Fibroblast of the conjunctiva (primary cell): Measurements from ENCODE around the gene LMX1B.

Source experiments
- DNase-seq: peaks from one replicate; pipeline ENCODE4 v3.0.0-alpha.2; 2010; ENCODE audit warnings: low read depth

LMX1B gene

DNA sequence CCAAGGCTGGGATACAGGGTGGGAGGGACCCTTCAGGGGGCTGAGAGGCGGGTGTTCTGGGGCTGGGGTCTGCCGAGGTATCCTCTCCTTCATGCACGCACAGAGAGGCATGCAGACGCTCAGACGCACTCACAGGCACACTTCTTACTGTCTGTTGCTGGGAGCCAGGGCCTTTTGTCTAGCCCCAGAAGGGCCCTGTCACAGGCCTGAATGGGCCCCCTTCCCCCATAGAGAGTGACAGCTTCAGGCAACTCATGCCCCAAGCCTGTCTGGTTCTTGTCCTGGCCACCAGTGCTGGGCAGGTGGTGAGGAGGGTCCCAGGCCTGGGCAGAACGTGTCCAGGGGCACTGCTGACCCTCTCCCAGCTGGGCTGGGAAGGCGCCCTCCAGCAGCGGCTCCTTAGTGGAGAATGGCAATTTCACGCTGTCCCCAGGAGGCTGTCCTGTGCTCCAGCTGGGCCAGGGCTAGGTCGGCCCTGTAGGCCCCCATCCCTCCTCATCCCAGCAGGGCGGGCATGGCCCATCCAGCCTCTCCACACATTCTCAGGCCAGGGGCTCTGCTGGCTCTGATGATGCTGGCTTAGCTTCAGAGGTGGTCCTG is 45.3 kb downstream of the LMX1B start:
- DNase-seq: no peak

DNA sequence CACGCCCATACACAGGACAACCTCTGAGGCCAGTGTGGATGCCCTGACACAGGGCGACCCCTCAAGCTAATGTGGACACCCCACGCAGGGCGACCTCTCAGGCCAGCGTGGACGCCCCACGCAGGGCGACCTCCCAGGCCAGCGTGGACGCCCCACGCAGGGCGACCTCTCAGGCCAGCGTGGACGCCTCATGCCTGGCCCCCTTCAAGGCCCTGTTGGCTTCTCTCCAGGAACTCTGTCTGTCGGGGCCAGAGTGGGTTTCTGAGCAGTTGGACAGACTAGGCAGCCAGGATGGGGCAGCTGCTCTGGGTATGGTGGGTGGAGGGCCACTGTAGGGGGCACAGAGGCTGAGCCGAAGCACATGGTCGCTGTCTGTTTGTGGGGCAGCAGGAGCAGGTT is 47.4 kb downstream of the LMX1B start:
- no peak for DNase-seq

DNA sequence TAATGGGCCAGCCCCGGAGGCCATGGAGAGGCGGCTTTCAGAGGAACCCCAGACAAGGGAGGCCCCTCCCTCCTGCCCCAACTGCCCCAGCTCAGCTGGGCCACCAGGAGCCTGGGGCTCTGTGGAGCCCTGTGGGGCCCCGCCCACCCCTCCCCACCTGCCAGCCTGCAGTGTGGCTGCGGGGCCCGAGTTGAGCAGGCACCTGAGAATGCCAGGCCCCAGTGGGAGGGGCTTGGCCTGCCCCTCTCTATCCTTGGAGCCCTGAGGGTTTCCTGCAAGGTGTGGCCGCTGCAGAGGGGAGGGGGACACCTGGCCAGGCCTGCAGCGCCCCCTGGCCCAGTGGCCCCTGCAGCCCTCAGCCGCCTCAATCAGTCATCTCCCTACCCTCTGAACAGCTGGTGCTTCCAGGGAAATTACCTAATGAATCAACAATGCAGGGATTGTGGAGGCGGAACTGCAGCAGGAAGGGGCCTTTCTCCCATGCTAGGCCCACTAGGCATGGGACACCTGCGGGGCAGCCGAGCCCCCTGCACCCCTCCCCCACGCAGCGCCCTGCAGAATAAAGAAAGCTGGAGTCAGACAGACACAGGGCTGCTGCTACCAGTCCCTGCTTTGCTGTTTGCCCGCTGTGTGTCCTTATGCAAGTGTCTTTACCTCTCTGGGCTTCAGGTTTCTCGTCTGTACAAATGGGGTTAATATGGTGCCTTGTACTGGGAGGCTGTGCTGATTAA is 48.0 kb downstream of the LMX1B start:
- DNase-seq: no peak

DNA sequence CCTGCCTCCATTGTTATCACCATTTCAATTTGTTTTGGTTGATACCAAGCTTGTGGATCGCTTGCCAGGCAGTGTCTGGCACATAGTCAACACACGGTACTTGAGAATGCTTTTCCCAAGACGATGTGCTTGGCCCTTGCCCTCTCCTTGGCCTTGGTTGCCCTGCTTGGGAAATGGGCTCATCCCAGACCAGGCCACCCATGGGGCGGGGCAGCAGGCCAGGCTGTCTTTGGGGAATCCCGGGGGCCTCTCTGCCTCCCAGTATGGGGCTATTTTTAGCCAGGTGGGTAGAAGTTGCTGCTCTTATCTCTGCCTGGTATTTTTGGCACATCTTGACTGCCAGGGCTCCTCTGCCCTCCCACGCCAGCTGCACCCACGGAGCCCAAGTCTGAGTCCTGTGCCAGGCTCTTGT is 49.9 kb downstream of the LMX1B start:
- DNase-seq: no peak

DNA sequence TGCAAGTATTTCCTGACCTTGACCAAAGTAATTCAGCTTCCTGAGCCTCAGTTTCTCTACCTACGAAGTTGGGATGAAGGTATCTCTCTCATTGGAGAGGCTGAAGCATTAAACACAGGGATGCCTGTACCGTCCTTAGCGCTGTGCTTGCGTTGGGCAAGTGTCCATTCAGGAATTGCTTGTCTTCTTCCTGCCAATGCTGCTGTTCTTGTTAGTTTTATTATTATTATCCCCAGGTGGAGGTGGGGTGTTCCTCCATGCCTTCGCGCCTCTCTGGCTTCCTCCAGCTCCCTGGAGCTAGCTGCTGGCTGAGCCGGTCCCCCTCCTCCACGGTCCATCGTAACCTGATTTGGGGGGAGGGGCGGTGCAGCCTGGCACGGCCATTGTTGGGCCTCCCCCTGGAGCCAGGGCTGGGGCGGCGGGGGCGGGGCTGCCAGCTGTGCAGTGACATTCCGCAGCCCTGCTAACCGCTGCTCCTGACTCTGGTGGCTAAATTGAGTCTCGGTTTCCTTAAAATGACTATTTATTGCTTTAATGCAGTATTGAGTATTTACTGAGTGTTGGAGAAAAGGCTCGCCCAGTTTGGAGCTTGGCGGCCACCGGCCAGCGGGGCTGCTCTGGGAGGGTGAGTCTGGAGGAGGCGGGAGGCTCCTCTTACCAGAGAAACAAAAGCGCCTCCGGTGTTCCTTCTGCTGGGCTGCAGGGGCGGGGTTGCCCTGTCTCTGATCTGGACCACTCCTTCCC is 51.3 kb downstream of the LMX1B start:
- no peak for DNase-seq

DNA sequence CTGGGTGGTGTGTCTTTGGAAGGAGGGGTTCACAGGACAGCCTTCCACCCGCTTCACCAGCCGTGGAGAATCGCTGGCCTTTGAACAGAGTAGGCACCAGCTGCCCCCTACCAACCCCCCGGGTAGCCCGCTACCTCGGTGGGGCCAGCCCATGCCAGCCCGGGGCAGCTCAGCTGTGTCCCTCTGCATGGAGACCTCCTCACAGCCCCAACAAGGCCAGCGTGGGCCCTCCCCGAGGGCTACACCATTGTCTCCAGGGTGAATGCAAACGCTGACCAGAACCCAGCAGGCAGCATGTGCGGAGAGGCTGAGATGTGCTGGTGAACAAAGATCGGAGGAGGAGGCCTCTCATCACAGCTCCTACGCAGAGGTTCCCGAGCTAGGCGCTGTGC is 51.9 kb downstream of the LMX1B start:
- DNase-seq: no peak

DNA sequence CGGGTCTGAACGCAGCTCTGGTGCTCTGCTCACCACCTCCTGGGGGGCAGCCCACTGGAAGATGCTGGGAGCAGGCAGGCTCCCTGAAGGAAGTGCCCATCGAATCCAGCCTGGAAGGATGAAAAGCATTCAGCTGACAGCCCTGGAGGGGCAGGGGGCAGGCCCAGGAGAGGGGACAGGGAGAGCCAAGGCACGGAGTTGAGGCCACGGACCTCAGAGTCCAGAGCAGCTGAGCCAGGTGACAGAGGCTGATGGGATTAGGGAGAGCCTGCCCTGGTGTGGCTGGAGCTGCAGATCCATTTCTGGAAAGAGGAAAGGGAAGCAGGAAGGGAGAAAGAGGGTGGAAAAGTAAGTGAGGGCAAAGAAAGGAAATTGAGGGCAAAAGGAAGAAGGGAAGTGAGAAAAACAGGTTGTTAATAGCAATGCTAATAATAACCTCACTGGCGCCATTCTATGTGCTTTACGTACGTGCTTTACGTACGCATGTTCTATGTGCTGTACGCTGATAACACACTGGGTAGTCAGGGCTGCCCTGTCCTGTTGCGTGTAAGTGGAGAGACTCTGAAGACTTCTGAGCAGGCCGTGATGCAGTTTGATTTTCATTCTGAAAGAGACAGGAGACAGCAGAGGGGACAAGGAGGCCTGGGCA is 52.6 kb downstream of the LMX1B start:
- no peak for DNase-seq

DNA sequence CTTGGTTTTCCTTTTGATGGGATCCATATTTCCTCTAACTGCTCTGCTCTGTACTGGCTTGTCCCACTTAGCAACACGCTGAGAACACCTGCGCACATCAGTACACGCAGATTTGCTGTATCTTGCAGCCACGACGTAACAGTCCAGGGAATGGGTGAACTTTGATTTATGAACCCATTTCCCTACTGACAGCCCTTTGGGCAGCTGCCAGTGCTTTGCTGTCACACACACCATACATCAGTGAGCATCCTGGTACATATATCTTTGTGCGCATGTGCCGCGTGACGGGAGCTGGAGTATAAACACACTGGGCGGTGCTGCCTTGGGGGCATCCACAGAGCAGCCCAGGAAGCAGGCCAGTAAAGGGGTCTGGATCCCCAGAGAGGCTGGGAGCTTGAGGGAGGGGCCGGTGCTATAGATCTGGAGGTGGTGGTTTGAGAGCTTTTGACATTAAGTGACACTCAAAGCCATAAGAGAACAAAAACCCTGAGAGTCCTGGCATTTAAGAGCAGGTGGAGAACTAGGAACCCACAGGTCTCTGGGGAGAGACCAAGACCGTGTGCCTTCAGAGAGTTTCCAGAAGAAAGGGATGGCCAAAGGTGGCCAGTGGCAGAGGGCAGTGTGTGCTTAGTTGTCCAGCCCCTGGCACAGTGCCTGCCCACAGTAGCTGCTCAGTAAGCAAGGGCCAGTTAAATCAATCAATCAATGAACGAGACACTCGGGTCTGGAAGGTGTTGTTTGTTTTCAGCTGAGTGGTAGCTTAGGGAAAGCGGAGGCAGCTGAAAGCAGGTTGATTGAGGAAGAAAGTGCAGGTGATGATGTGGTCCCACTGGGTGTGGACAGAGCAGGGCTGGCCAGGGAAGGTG is 53.7 kb downstream of the LMX1B start:
- no peak for DNase-seq

DNA sequence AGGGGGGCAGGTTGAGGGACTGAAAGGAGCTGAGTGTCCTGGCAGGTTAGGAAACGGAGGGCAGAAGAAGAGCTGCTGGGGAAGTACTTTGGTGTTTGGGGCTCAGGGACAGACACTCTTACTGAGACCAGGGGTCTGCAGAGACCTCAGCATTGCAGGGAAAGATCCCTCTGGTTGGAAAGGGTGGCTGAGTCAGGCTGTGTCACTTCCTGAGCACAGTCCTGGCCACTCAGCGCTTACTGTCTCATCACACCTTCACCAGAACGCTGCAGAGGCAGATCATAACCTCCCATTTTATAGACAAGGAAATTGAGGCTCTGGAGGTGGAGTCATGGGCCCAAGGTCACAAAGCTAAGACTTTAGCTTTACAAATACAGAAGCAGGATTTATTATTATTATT is 54.3 kb downstream of the LMX1B start:
- DNase-seq: no peak

DNA sequence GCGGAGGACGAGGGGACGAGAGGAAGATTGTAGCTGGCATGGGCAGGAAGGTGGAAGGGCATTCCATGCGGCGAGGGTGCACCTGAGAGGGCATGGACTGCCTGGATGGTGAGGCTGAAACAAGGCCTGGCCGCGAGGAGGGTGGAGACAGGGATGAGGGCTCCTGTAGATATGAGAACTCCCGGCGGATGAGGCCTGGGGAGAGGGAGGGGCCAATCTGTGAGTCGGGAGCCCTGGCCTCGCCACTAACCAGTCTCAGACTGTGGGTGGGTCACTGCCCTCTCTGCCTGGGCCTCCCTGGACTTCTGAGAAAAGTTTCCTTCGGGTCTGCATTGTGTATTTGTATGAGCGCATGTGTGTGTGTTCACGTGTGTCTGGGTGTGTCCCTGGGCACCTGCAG is 55.4 kb downstream of the LMX1B start:
- no peak for DNase-seq

DNA sequence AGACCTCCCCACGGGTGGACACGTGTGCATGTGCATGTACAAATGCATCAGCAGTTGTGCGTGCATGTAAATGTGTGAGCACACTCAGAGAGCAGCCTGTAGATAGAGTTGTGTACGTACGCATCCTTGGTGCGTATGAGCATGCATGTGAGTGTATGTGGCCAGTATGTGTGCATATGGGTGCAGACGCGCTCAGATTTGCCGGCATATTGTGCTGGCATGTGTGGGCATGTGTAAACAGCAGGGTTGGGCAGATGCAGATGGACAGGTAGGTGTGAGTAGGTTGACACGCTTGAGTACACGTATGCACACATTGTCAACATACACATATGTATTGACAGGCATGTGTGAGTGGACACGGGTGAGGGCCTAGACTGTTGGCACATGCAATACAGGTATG is 56.5 kb downstream of the LMX1B start:
- no peak for DNase-seq

DNA sequence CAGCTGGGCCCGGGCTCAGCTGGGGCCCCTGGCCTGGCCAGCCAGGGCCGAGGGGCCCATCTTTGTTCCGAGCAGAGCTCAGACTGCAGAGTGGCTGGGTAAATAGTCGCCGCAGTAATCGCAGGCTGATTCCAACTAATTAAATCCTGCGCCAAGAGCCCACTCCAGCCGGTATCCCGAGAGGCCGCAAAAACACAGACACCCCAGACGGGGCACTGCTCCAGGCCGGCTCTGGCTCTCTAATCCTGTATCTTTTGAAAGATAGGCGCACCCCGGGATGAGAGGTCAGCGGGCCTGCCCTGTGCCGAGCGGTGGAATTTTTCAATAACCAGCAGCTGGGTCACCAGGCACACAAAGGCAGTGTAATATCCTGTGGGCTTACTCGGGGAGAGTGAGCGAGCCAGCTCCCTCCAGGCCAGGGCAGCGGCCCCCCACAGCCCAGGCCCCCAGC is 57.7 kb downstream of the LMX1B start:
- DNase-seq: no peak

DNA sequence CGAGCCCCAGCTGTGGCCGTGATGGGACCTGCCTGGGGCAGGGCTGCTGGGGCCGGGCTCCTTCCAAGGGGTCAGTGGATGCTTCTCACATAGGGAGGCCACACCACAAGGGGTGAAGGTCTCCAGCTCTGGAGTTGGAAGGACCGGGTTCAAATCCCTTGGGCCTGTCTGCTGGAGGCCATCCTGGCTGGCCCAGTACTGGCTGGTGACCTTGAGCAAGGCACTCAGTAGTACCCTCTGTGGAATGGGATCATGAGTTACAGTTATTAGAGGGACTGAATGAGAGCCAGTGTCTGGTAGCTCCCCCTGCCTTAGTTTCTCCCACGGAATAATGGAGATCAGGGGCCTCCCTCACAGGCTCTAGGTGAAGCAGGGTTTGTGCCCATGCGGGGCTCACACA is 58.3 kb downstream of the LMX1B start:
- DNase-seq: no peak

DNA sequence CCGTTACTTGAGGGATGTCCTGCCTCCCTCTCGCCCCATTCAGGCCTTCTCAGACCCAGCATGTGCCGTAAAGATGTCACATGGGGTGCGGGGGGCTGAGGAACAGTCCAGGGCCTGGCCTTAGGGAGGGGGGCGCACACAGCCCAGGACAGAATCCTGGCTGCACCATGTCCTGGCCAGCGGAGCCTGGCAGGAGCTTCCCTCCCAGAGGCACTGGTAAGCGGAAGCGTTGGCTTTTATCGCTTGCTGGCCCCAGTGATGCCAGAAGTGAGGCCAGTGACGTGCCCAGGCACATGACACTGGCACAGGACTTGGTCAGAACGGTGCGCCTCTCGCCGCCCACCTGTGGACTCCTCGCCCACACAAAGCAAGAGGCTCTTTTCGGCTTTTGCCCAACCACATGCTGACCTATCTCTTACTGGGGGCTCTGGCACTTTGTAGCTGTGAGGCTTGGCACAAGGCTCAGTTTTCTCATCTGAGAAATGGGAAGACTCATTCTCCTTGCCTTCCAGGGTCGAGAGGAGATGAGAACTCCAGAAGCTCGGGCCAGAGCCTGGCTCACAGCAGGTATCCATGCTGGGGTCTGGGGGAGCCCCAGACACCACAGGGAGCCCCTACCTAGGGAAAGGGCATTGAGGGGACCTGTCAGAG is 59.0 kb downstream of the LMX1B start:
- DNase-seq: no peak

DNA sequence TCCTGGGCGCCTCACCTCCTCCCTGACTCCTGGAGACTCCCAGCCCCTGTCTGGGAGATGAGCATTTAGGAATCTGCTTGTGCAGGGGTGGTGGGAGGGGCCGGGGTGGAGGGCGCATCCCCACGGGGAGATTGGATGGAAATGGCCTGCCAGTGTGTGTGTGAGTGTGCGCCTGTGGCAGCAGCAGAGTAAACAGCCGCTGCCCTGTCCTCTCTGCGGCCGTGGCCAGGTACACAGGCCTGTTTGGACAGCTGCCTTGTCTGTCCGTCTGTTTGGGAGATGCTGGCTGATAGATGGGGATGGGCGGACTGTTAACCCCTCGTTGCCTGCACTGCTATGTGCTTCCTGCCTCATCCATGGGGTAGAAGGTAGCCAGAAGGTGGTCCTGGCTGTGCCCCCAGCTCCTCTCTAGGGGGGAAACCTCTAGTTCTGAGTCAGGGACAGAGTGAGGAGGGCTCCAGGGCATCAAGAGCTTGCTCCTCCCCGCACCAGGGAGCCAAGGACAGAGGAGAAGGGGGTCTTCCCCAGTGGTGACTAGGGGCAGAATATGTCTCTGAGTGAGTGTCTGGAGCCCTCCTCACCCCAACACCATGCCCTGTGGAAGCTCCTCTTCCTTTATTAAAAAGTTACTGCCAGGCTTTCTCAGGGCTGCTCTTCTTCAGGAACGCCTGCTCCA is 60.1 kb downstream of the LMX1B start:
- DNase-seq: no peak

DNA sequence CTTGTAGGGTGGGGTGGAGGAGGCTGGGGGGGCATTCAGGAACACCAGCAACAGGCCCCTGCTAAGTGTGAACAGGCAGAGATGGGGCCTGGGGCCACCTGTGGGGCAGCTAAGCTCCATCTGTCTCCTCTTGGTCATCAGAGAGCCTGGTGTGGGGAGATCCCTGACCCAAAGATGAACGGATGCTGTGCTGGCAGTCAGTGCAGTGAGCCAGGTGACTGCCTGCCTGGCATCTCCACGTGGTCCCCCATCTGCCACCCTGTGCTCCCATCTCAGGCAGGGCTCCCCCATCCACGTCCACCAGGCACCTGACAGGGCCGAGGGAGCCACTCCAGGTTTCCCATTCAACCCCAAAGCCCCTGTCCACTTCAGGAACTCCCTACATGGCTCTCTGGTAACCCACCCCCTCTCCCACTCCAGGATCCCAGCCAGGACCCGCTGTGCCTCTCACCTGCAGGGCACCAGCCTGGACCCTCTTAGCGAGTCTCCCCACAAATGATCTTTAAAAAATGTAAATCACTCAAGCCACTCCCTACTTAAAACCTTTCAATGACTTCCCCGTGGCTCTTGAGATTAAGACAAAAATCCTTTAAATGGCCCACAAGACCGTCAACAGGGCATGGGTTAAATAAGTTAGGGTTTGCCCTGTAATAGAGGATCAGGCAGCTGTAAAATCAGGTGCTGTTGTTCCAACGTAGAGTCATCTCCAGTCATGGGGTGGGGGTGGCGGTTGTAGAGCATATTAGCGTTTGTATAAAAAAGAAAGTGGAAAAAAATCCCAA is 60.8 kb downstream of the LMX1B start:
- no peak for DNase-seq

DNA sequence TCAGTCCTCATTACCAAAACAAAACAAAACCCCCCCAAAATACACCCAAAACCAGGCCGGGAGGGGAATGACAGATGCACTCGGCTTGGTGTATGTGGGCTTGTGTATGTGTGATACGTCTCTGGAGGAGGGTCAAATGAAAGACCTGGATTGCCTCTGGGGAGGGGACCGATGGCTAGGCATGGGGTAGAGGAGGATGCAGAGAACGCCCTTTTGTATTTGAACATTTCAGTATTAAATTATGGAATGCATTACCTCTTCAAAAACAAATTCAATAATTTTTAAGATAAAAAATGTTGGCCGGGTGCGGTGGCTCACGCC is 61.4 kb downstream of the LMX1B start:
- no peak for DNase-seq

DNA sequence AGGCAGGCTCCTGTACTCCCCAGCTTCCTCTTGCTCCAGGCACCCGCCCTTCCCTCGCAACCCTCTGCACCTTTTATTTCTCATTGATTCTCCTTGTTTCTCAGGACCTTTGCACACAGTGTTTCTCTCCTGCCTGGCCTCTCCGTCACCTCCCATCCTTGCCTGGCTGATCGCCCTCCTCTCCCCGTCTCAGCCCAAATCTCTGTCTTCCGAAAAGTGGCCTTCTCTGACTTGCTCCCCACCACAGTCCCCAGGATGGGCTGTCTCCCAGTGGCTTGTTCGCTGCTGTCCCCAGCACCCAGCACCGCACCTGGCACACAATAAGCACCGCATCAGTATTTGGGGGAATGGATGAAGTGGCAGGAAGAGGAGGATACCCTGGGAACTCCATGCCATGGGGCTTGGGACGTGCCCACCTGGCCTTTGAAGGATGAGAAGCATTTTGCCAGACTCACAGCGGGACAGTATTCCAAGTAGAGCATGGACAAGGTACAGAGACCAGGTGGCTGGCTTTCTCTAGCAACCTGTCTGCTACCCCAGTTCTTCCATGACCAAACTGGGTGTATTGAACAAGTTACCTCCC is 62.5 kb downstream of the LMX1B start:
- DNase-seq: no peak

DNA sequence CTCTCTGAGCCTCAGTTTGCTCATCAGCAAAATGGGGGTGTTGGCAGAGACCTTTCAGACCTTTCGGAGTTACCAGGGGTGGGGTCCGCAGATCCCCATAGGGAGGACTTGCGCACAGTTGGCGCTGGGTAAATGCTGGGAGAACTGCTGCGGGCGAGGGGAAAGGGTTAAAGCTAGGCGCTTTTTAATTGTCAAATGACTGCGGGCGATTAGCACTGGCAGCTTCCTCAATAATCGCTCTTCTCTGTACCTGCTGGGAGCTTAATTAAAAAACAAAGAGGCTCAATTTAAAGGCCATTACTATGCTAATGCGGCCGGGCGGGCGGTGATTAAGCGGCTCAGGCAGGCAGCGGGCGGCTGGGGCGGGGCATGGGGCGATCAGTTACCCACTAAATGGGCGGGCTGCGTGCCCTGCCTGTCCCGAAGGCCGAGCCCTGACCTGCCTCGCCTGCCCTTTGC is 63.0 kb downstream of the LMX1B start:
- DNase-seq: no peak
